Epithelial cell of esophagus (primary cell): Measurements from ENCODE around the gene RAPGEF1.
A peak's percentile ranks its signal among the peaks of the same experiment; 100 is the strongest.

Experiments used
- DNase-seq: peaks from one replicate; pipeline ENCODE4 v3.0.0; 2010; ENCODE audit warnings: low read depth
- H3K4me3 ChIP-seq: 2 replicates; pipeline ENCODE4 v1.5.1; 2011; ENCODE audit warnings: mild to moderate bottlenecking, low read length, control low read depth
- CTCF ChIP-seq: IDR thresholded peaks from 2 replicates; pipeline ENCODE4 v1.5.1; 2011; ENCODE audit warnings: low read depth, mild to moderate bottlenecking, low read length, control low read depth, inconsistent platforms; ENCODE audit not compliant: insufficient read depth; ENCODE audit errors: missing control alignments

RAPGEF1 gene

GRCh38 chr9:131611586-131612315 lies 128.1 kb downstream of the RAPGEF1 start:
- no peak for TF ChIP-seq CTCF
- H3K4me3 ChIP-seq = no peak overlapping the region
- DNase-seq = peak; percentile 65

GRCh38 chr9:131610231-131610761 lies 129.6 kb downstream of the RAPGEF1 start:
- no peak overlapping the region for H3K4me3 ChIP-seq
- no peak for TF ChIP-seq CTCF
- DNase-seq = no peak

GRCh38 chr9:131609099-131609830 lies 130.6 kb downstream of the RAPGEF1 start:
- no peak overlapping the region for H3K4me3 ChIP-seq
- peak; percentile 69 for DNase-seq
- no peak for TF ChIP-seq CTCF

- DNase-seq = peak; percentile 91
- H3K4me3 ChIP-seq = no peak overlapping the region
- TF ChIP-seq CTCF = no peak
These were observed 131.3 kb downstream of the RAPGEF1 start for GRCh38 chr9:131608493-131609037.

GRCh38 chr9:131607591-131607990 lies 132.3 kb downstream of the RAPGEF1 start:
- no peak for TF ChIP-seq CTCF
- DNase-seq = no peak
- H3K4me3 ChIP-seq = no peak overlapping the region

- TF ChIP-seq CTCF = no peak
- H3K4me3 ChIP-seq = no peak overlapping the region
- no peak for DNase-seq
These were observed 132.8 kb downstream of the RAPGEF1 start for GRCh38 chr9:131606896-131607567.
